Amniotic epithelial cell (primary cell): ENCODE results near the gene MMP26.

Source experiments
- DNase-seq: peaks from one replicate; pipeline ENCODE4 v3.0.0-alpha.2; 2010; ENCODE audit warnings: low read depth

Gene MMP26

GRCh38 chr11:4704054-4704789 is at the start of gene MMP26:
TSS of gene MMP26 (plus strand) at chr11:4704784.
- no peak for DNase-seq

- DNase-seq = peak; percentile 37
These were observed 45.7 kb upstream of the MMP26 start for GRCh38 chr11:4658629-4659445.

DNA sequence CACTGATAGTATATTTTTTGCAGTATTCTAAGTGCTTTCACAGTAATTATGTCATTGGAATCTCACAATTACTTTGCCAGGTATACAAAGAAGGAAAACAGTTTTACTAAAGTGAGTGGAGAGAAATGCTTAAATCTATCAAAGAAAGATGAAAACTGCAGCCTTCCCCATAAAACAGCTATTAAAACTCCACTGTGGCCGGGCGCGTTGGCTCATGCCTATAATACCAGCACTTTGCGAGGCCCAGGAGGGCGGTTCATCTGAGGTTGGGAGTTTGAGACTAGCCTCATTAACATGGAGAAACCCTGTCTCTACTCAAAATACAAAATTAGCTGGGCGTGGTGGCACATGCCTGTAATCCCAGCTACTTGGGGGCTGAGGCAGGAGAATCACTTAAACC is 41.7 kb upstream of the MMP26 start:
- DNase-seq = no peak

- DNase-seq = no peak
These were observed 40.4 kb upstream of the MMP26 start for GRCh38 chr11:4664183-4664582.

DNA sequence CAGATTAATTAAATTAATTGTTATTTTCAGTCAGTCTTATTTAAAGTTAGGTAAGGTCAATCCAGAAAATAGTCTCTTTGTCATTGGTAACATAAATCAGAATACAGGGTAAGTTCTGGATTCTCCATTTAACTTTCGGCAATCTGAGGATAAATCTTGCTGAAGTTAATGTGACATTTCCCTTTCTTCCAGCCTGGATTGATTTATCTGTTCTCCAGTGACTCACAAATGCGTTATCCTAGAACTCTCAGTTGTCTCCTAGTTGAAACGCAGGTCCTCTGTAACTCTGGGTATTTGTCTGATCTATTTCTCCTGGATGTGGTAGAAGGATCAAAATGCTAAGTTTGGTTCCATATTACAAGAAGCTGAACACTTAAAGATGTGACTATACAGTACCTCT is 39.8 kb upstream of the MMP26 start:
- DNase-seq = peak; percentile 38

GRCh38 chr11:4665424-4665823 is 39.2 kb upstream of the MMP26 start:
- peak; percentile 78 for DNase-seq

DNA sequence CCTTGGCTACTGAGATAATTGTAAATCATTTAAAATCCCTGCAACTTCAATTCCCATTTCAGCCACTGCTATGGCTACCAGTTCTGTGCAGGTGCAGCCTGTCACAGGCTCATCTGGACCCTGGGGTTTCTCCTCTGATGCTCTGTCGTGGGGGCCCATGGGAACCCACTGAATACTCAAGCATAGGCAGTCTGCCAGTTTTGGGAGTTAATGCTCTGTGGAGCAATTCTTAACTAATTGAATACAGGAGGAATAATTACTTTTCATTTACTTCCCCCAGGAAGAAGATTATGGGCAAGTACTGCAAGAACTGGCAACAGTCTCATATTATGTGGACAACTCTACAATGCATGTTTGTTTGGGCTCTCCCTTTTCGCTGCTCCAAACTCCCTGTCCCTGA is 32.8 kb upstream of the MMP26 start:
- DNase-seq = no peak

DNA sequence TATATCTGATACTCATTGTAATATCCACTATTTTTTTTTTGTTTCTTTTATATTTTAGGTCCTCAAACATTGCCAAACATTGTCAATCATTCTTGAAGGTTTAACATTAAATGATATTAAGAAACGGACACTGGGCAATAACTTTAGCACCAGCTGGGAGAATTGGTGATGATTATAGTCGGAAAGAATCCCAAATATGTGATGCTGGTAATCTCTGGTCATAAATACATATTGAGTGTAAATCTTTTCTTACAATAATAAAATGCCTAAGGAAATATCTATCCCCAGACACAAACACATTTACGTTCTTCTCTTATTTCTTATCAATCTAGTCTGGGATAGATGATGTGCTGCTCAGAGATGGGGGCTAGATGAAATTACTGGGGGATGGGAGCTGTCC is 32.1 kb upstream of the MMP26 start:
- peak; percentile 39 for DNase-seq

- no peak for DNase-seq
These were observed 30.8 kb upstream of the MMP26 start for GRCh38 chr11:4673781-4674180.

DNA sequence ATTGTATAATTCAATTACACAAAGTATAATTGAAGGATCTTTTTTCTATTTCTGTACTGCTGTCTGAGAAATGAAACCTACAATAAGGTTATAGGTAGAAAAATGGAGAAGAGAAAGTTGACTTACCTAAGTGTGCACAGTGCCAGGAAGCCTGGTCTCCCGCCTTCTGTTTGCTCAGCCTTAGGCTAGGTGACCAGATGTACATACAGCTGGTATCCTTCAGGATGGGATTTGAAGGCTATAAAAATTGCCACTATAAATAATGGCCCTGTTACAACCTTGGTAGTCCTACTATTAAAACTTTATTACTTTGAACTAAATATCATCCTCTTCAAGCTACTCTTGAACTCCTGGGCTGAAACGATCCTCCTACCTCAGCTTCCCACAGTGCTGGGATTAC is 26.6 kb upstream of the MMP26 start:
- no peak for DNase-seq

- DNase-seq = no peak
These were observed 24.2 kb upstream of the MMP26 start for GRCh38 chr11:4680341-4680740.

DNA sequence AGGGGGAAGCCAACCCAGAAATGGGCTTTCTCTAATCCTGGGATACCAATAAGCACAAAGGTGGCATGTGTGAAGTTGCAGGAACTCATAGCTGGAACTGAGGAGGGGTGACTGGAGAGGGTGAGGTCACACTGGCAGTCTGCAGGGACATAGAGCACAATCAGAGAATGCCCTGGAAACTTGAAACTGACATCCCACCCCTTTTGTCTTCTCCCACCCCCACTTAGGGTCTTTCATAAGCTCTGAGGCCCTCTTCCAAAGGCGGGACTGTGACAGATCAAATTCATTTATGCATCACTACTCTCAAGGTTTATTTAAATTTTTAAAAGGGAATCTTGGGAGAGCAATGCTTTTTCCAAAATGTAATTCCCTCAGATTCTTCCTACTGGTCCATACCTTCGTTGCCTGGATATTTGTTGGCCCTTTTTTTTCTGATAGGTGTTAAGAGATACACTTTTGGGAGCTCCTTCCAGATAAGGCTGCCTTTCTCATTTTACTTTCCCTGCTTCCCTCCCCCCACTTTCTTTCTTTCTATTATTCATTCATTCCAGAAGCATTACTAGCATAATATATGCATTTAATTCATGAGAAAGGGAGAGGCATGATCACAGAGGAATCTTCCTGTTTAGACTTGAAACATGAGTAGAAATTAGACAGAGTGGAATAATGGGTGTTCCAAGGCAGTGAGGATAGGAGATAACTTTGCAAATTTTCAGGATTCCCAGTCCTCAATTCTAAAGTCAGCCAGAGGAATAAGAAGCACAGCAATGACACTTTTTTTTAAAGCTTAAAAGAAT is 21.8 kb upstream of the MMP26 start:
- DNase-seq = peak; percentile 11

DNA sequence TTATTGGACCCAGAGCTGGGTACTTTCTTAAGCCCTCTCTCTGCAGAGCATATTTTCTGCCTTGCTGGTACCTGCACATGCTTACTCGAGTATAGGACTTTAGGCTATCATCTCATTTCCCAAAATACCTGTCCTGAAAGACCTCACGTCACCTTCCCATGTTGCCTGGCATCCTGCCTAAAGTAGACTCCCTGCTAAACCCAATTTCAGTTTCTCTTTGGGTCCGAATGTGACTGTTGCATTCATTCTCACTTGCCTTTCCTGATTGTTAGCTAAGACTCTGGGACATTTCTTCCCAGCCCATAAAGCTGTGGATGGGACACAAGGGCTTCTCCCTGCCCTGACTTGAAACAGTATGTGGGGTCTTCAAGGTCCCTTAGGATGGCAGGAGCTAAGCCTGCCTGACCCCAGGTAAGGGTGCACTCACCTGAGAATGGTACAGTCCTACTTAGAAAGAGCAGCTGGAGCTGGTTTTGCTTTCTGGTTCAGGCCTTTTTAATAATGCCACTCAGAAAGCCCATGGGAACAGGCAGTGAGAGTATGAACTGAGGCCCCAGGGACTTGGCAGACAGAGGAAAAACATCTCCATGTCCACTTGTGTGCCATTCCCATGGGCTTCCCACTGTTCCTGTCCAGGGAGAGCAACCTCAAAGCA is 19.8 kb upstream of the MMP26 start:
- DNase-seq = no peak

DNA sequence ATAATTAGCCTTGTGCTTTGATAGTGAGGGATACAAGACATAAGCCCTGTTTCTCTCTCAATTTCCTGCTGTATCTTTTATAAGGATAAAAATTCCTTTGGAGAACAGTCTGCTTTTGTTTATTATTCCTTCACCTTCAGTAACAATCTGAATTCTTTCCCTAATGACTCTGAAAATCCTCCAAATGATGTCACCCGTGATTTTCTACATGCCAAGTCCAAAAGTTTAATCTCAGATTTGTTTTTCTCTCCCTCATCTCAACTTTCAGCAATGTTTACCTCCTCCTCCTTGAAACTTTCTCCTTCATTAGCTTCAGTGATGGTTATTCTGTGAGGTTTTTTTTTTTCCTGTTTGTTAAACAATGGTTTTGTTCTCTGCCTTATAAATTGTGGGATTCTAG is 9.1 kb upstream of the MMP26 start:
- no peak for DNase-seq

- DNase-seq = peak; percentile 73
These were observed 7.0 kb upstream of the MMP26 start, which contains the start of gene OR51E2 for GRCh38 chr11:4697585-4697984. TSS of gene OR51E2 (minus strand) at chr11:4697853. CDS start at chr11:4682711, 15,142 bp downstream.

DNA sequence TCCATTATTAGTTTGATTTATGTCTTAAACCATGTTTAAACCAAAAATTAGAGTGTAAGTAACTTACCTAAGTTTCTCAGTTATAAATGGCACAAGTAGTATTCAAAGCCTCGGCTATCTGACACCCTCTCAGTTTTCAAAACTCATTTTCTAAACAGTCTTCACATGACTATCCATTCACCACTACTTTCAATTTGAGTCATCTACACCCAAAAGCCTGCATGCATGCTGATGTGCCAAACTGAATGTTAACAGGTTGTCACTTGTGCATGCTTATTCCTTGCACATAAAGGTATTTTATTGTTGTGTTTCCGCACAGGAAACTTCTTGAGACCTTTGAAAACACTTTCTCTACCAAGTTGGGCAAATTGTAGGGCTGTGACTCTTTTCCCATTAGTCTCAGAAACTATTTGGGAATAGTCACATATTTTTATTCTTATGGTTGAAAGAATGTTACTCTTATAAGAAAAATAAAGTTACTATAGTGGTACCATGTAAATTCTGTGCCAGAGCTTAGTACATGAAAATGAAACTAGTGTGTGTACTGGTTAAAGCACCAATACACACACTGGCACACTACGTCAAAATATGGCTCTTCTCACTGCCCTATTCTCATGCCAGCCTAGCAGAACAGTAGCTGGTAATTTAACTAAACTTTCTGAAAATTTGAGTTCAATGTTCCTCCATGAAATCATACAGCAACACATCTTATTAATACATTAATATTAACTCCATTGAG is 4.7 kb upstream of the MMP26 start:
- DNase-seq = no peak

- DNase-seq = no peak
These were observed 4.2 kb upstream of the MMP26 start for GRCh38 chr11:4700436-4700820.

DNA sequence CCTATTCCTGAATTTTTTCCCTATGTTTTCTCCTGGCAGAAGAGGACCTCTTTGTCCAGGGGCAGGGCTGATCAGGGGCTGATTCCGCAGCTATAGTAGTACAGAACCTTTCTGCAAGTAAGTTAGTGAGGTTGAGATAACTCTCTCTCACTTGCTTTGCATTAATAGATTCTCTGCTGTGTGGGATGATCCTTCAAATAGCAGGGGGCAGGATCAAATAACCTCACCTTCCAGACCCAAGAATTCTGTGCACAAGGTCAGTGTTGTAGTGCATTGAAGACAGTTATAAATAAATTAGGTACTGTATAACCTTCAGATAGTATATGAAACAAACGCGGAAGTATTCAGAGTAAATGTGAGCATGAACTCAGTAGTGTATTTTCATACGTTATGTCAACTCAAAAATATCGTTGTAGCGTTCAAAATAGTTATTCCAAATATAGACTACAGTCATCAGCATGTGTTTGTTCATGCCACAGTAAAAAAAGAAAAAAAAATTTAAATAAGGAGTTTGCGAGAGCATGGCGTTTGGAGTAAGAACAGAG is 278 bp downstream of the MMP26 start:
- DNase-seq = no peak

DNA sequence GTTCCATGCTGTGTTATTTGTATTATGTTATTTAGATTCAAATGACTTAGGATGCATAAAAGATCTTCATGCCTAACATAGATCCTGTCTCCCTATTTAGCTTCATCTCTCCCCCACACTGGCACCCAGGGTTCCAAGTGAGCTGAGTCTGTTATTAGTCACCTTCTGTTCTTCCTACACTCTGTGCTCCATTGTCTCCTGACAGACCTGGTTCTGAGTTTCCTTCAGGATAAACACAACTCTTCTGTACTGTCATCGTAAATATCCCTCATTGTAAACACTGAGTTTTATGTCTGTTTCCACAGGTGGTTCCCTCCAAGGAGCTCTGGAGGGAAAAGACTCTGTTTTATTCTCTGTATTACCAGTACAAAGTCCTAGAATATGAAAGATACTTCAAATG is 8.7 kb downstream of the MMP26 start:
- no peak for DNase-seq

- DNase-seq = no peak
These were observed 9.7 kb downstream of the MMP26 start for GRCh38 chr11:4714300-4714699.
